Stomach (tissue), 9 donors: ENCODE data around the gene KDM3A. TPM values are rescaled to one million over a fixed set of nuclear protein-coding genes. Genes with fewer than 3 reads are reported as not detected.

Source experiments
- DNase-seq, 2 donors: peaks; one replicate each; pipeline versions ENCODE4 v3.0.0 to v3.0.0-alpha.2; 2013 to 2019
- H3K27ac ChIP-seq, 5 donors: fragments of 200-600 bp in 4 of 5; sonication (generic) in 4 of 5; one replicate each; pipeline ENCODE4 v1.5.1; 2013 to 2019; ENCODE audit warnings: mild to moderate bottlenecking in 1 of 5, moderate library complexity in 1 of 5
- H3K27me3 ChIP-seq, 3 donors: fragments of 200-600 bp; sonication (generic); one replicate each; pipeline ENCODE4 v1.5.1; 2017 to 2019; ENCODE audit warnings: mixed run types in 1 of 3
- H3K36me3 ChIP-seq, 4 donors: fragments of 200-600 bp; sonication (generic); 1 replicate in 3 of 4; 2 replicates in 1 of 4; pipeline ENCODE4 v1.5.1; 2016 to 2019
- H3K4me1 ChIP-seq, 4 donors: fragments of 200-600 bp; sonication (generic); one replicate each; pipeline ENCODE4 v1.5.1; 2016 to 2019
- H3K4me3 ChIP-seq, 4 donors: fragments of 200-600 bp; sonication (generic) in 3 of 4; one replicate each; pipeline ENCODE4 v1.5.1; 2016 to 2019; ENCODE audit warnings: mild to moderate bottlenecking in 1 of 4
- H3K9me3 ChIP-seq, 4 donors: fragments of 200-600 bp; sonication (generic); one replicate each; pipeline ENCODE4 v1.5.1; 2016 to 2019
- CTCF ChIP-seq, 7 experiments: fragments of 450-650 bp in 4 of 7; fragments of 200-600 bp in 3 of 7; sonication (generic) in 3 of 7; IDR thresholded peaks; one replicate each; pipeline ENCODE4 v1.5.1; 2016 to 2019; ENCODE audit warnings: antibody characterized with exemption in 7 of 7, control low read depth in 2 of 7, mild to moderate bottlenecking in 1 of 7
- EP300 ChIP-seq: sonication (generic); formaldehyde crosslinking; IDR thresholded peaks from one replicate; pipeline ENCODE4 v1.6.1; 2017; ENCODE audit warnings: antibody characterized with exemption
- POLR2A ChIP-seq, 4 donors: fragments of 450-650 bp; IDR thresholded peaks; one replicate each; pipeline ENCODE4 v1.6.1; 2016; ENCODE audit warnings: antibody characterized with exemption in 4 of 4, control low read depth in 2 of 4, mild to moderate bottlenecking in 1 of 4, moderate library complexity in 1 of 4
- POLR2AphosphoS5 ChIP-seq, 3 donors: sonication (generic); formaldehyde crosslinking; IDR thresholded peaks; one replicate each; pipeline ENCODE4 v1.6.1; 2016; ENCODE audit warnings: antibody characterized with exemption in 3 of 3
- WGBS, 5 donors: extraction: QIAGEN DNeasy Blood & Tissue Kit in 3 of 5; methylation state at CpG; one replicate each; pipeline versions ENCODE4 v1.1.5 to v1.1.7; 2013 to 2018; 5-methylcytosine and 5-hydroxymethylcytosine counted together
- intact Hi-C: fragments of 100-400 bp; cut with DNase I; formaldehyde crosslinking; loops from one replicate; pipeline ENCODE4 v1.15.1; 2023; ENCODE audit warnings: low total_unique reads
- polyA plus RNA-seq, 3 donors: library from polyadenylated mRNA; stranded (reverse); fragments of 200-250 nt; gene quantifications; one replicate each; pipeline ENCODE4 v1.2.3, GENCODE V29; 2013
- total RNA-seq, 5 donors: library from RNA; depleted of rRNA; stranded (reverse); fragments of >200 nt; gene quantifications; one replicate each; pipeline versions ENCODE4 v1.1.0 to v1.2.3, GENCODE V29; 2014 to 2016
- donor health status: healthy with polysubstance abuse.
- donor health status: Bipolar disorder and iron deficiency.
- donor health status: healthy.

Gene KDM3A
- total and polyA plus RNA-seq, 8 donors, result 10.4 to 101 (median 32.0) TPM

- TF ChIP-seq CTCF (IDR thresholded peaks at IDR 0.05) (no peak), POLR2AphosphoS5 (IDR thresholded peaks at IDR 0.05) (no peak)
- DNase-seq, result no peak
- Histone ChIP-seq H3K27ac (no peak overlapping the region), H3K9me3 (no peaks in the 10 kb centered on the region), H3K4me3 (no peak overlapping the region), H3K4me1 (peaks cover 0 to 8% (median 2%) of the 10 kb centered on the region in 4 donors), H3K27me3 (no peaks in the 10 kb centered on the region), H3K36me3 (peaks cover 42 to 80% (median 74%) of the 10 kb centered on the region in 4 donors)
- WGBS, 5 donors, result 93 to 96% (median 95%) methylated on average over 7 of the region's 7 CpGs
- intact Hi-C loops, result no loop called here
Measured at GRCh38 chr2:86507600-86507999, 66.4 kb downstream of the KDM3A start.

- intact Hi-C loops, result no loop called here
- WGBS, 5 donors, result 94 to 100% (median 97%) methylated on average over 4 of the region's 4 CpGs
- no peak for DNase-seq
- TF ChIP-seq CTCF (IDR thresholded peaks at IDR 0.05) (no peak), EP300 (no peak), POLR2A (IDR thresholded peaks at IDR 0.05) (no peak), POLR2AphosphoS5 (IDR thresholded peaks at IDR 0.05) (no peak)
- Histone ChIP-seq H3K4me1 (peaks cover 0 to 9% (median 4%) of the 10 kb centered on the region in 4 donors), H3K36me3 (peaks cover 32 to 52% (median 46%) of the 10 kb centered on the region in 4 donors), H3K9me3 (no peaks in the 10 kb centered on the region), H3K27ac (no peak overlapping the region), H3K4me3 (no peak overlapping the region), H3K27me3 (no peaks in the 10 kb centered on the region)
Measured at GRCh38 chr2:86510436-86510933, 69.3 kb downstream of the KDM3A start.

GRCh38 chr2:86512034-86512433 is 70.9 kb downstream of the KDM3A start:
- no peaks in the 10 kb centered on the region for H3K27me3 ChIP-seq
- TF ChIP-seq EP300 (no peak), POLR2AphosphoS5 (IDR thresholded peaks at IDR 0.05) (no peak), CTCF (IDR thresholded peaks at IDR 0.05) (no peak), POLR2A (IDR thresholded peaks at IDR 0.05) (no peak)
- WGBS, 5 donors, result 35 to 69% (median 60%) methylated on average over 4 of the region's 4 CpGs
- H3K4me3 ChIP-seq, result no peak overlapping the region
- no peak for DNase-seq
- intact Hi-C loops, result no loop called here
- H3K4me1 ChIP-seq, result peaks cover 0 to 9% (median 4%) of the 10 kb centered on the region in 4 donors
- H3K9me3 ChIP-seq, result no peaks in the 10 kb centered on the region
- peak overlapping the region in 2 of 5 donors; percentile 21 to 39 for H3K27ac ChIP-seq
- H3K36me3 ChIP-seq, result peaks cover 28 to 36% (median 34%) of the 10 kb centered on the region in 4 donors

GRCh38 chr2:86512892-86513291 is 71.7 kb downstream of the KDM3A start:
- no peaks in the 10 kb centered on the region for H3K27me3 ChIP-seq
- H3K4me3 ChIP-seq, result no peak overlapping the region
- H3K4me1 ChIP-seq, result peaks cover 0 to 9% (median 4%) of the 10 kb centered on the region in 4 donors
- intact Hi-C loops, result no loop called here
- no peak overlapping the region for H3K27ac ChIP-seq
- TF ChIP-seq EP300 (no peak), CTCF (IDR thresholded peaks at IDR 0.05) (no peak), POLR2A (IDR thresholded peaks at IDR 0.05) (no peak), POLR2AphosphoS5 (IDR thresholded peaks at IDR 0.05) (no peak)
- no peaks in the 10 kb centered on the region for H3K9me3 ChIP-seq
- peaks cover 21 to 28% (median 25%) of the 10 kb centered on the region in 4 donors for H3K36me3 ChIP-seq
- 75 to 87% (median 81%) methylated on average over 2 of the region's 2 CpGs for WGBS, 5 donors
- DNase-seq, result no peak
